Measurements from ENCODE around the gene SLC22A12. TPM values are rescaled to one million over a fixed set of nuclear protein-coding genes. Genes with fewer than 3 reads are reported as not detected.

Gene SLC22A12
- total and polyA plus RNA-seq, 2 of the 8 experiments (the other 6 are each of a cell fraction or from before 2014, with no cell fraction given) = not detected

GRCh38 chr11:64643920-64644646 lies 53.1 kb downstream of the SLC22A12 start:
- peak overlapping the region; percentile 15; the same call in 1 of the 2 replicates for H3K18ac ChIP-seq (ENCODE audit: extremely low read depth, low read length)
- H2BK120ac ChIP-seq (replicated peaks; ENCODE audit: low read depth, low read length) = peak overlapping the region; percentile 97
- peak overlapping the region in 1 of 4 experiments; percentile 77; a peak in 2 of 7 replicates for H3K9ac ChIP-seq (replicated peaks in 1 of 4; ENCODE audit: extremely low read depth in 1 of 4, low read depth in 3 of 4, low read length in 3 of 4)
- H3K27me3 ChIP-seq (replicated peaks in 1 of 4; ENCODE audit: control insufficient read depth in 3 of 4, extremely low read depth in 1 of 4, insufficient read depth in 3 of 4, low read length in 3 of 4) = peaks cover 41 to 62% (median 59%) of the 10 kb centered on the region in 4 experiments
- H3K23ac ChIP-seq (ENCODE audit: insufficient read length) = no peak overlapping the region
- peaks cover 2 to 11% of the 10 kb centered on the region in 2 experiments for H4K20me1 ChIP-seq (replicated peaks in 1 of 2; ENCODE audit: control insufficient read depth in 1 of 2, insufficient read depth in 2 of 2, low read length in 2 of 2)
- FAIRE-seq (no peak), DNase-seq (ENCODE audit: low read depth in 1 of 2, low spot score in 2 of 2) (peak in 1 of 2 experiments; percentile 63)
- H3K56ac ChIP-seq (replicated peaks; ENCODE audit: insufficient read length, low read depth, low read length) = no peak overlapping the region
- peaks cover 4 to 23% (median 11%) of the 10 kb centered on the region in 4 experiments for H3K4me1 ChIP-seq (replicated peaks in 1 of 4; ENCODE audit: control insufficient read depth in 3 of 4, insufficient read depth in 4 of 4, low read length in 3 of 4)
- ChIA-PET POLR2A (ENCODE audit: partially characterized antibody) (interaction anchor here (0.6 to 1.5 kb wide), 6 partner anchors 11 to 184 kb away, joined by 3 to 4 read pairs (median 4); no protein-coding TSS in a partner anchor), CTCF (ENCODE audit: partially characterized antibody) (interaction anchor here (0.8 to 15.7 kb wide), 22 partner anchors 9 to 340 kb away, joined by 3 to 201 read pairs (median 6); partner anchors contain the start of gene RASGRP2)
- H3K4me3 ChIP-seq (ENCODE audit: extremely low read depth in 1 of 4, insufficient read depth in 2 of 4, low read depth in 3 of 4, low read length in 4 of 4) = peak overlapping the region; percentile 29 to 73 (median 42)
- H3K36me3 ChIP-seq (ENCODE audit: control insufficient read depth in 2 of 4, insufficient read depth in 4 of 4, low read length in 3 of 4) = peaks cover 0 to 6% (median 0%) of the 10 kb centered on the region in 4 experiments; a peak in 1 of 8 replicates
- peak overlapping the region; percentile 98 for H4K91ac ChIP-seq (replicated peaks; ENCODE audit: insufficient read length, low read length)
- H3K79me1 ChIP-seq (ENCODE audit: low read depth, low read length) = no peaks in the 10 kb centered on the region
- H2AFZ ChIP-seq (ENCODE audit: low read length) = no peak overlapping the region
- peak overlapping the region; percentile 94; the same call in 1 of the 2 replicates for H2BK20ac ChIP-seq (ENCODE audit: low read length)
- peak overlapping the region; percentile 94 to 100 for H3K4me2 ChIP-seq (ENCODE audit: insufficient read depth in 1 of 2, low read depth in 2 of 2, low read length in 2 of 2)
- peak overlapping the region; percentile 93 for H2BK15ac ChIP-seq (ENCODE audit: low read length)
- H3K4ac ChIP-seq (replicated peaks; ENCODE audit: insufficient read length, low read depth, low read length) = peak overlapping the region; percentile 100
- peak overlapping the region; percentile 40; the same call in 1 of the 2 replicates for H2BK5ac ChIP-seq (ENCODE audit: low read depth, low read length)
- H2BK12ac ChIP-seq (ENCODE audit: low read depth, low read length) = peak overlapping the region; percentile 100; the same call in 1 of the 2 replicates
- H2AK5ac ChIP-seq (ENCODE audit: low read depth, low read length) = peak overlapping the region; percentile 80; the same call in 1 of the 2 replicates
- H3K9me3 ChIP-seq (ENCODE audit: insufficient read depth in 2 of 2, low read depth in 1 of 2, low read length in 1 of 2) = no peaks in the 10 kb centered on the region; a peak in 1 of 4 replicates
- no peak overlapping the region for H4K5ac ChIP-seq (ENCODE audit: insufficient read length, low read depth, low read length)
- peak overlapping the region; percentile 97 for H3K14ac ChIP-seq (ENCODE audit: insufficient read length)
- no peak overlapping the region for H4K8ac ChIP-seq (ENCODE audit: extremely low read depth, insufficient read depth, low read length)
- WGBS, 2 experiments (ENCODE audit: extremely low coverage in 1 of 2, insufficient coverage in 1 of 2, insufficient read length in 1 of 2, insufficient replicate concordance in 2 of 2, low coverage in 1 of 2, low lambda C conversion rate in 2 of 2, missing lambda C conversion rate in 1 of 2) = 4% methylated on average over 17 of the region's 19 CpGs; no CpG with 5 or more reads in 1 of the 2 experiments
- H3K27ac ChIP-seq (ENCODE audit: low read depth, low read length) = no peak overlapping the region
- H3K23me2 ChIP-seq (ENCODE audit: low read depth, low read length) = peaks cover 20% of the 10 kb centered on the region
- H3K79me2 ChIP-seq (ENCODE audit: control insufficient read depth in 1 of 2, insufficient read depth in 2 of 2, low read length in 2 of 2) = no peaks in the 10 kb centered on the region
- TF ChIP-seq E2F6 (IDR thresholded peaks at IDR 0.05) (0 out of 2 replicates have a peak, but pooled peaks have one; percentile 36), GTF2F1 (IDR thresholded peaks at IDR 0.05; ENCODE audit: borderline replicate concordance, low read depth, low read length) (no peak), CTBP2 (IDR thresholded peaks at IDR 0.05; ENCODE audit: borderline replicate concordance, insufficient read depth, insufficient read length, low read length) (no peak), CBX5 (IDR thresholded peaks at IDR 0.05; ENCODE audit: low read depth, low read length) (no peak), BACH1 (IDR thresholded peaks at IDR 0.05; ENCODE audit: low read length) (no peak), KDM5A (IDR thresholded peaks at IDR 0.05; ENCODE audit: low read length) (no peak), ZNF274 (IDR thresholded peaks at IDR 0.05; ENCODE audit: borderline replicate concordance, extremely low read depth, low read length) (no peak), EZH2 (IDR thresholded peaks at IDR 0.05; ENCODE audit: low read depth, low read length, severe bottlenecking) (peak; percentile 45), KDM4A (IDR thresholded peaks at IDR 0.05; ENCODE audit: low read depth, low read length, severe bottlenecking) (peak; percentile 55), TCF12 (IDR thresholded peaks at IDR 0.05; ENCODE audit: low read depth, low read length) (no peak)

Measured in H1 (cell line).